ENCODE data around the gene CCNE1.
A peak's percentile ranks its signal among the peaks of the same experiment; 100 is the strongest.
"Not testable (repeated sequence)": the region's sequence is repeated elsewhere in the genome, so short reads cannot be mapped to it uniquely, and the experiment has no call there.

Gene CCNE1

GRCh38 chr19:29819300-29819699 is 7.5 kb downstream of the CCNE1 start:
- DNase-seq: no peak

- no peak for DNase-seq
Measured at GRCh38 chr19:29819986-29820385, 8.2 kb downstream of the CCNE1 start.

DNA sequence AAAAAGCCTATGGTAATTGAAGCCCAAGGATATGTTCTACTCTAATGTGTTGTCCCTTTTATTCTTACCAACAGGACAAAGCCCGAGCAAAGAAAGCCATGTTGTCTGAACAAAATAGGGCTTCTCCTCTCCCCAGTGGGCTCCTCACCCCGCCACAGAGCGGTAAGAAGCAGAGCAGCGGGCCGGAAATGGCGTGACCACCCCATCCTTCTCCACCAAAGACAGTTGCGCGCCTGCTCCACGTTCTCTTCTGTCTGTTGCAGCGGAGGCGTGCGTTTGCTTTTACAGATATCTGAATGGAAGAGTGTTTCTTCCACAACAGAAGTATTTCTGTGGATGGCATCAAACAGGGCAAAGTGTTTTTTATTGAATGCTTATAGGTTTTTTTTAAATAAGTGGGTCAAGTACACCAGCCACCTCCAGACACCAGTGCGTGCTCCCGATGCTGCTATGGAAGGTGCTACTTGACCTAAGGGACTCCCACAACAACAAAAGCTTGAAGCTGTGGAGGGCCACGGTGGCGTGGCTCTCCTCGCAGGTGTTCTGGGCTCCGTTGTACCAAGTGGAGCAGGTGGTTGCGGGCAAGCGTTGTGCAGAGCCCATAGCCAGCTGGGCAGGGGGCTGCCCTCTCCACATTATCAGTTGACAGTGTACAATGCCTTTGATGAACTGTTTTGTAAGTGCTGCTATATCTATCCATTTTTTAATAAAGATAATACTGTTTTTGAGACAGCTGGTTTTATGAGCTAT is 12.0 kb downstream of the CCNE1 start:
- DNase-seq: no peak

- not testable (repeated sequence) for DNase-seq
Measured at GRCh38 chr19:29825263-29825662, 13.5 kb downstream of the CCNE1 start.

- peak; percentile 77 for DNase-seq
Measured at GRCh38 chr19:29831041-29831548, 19.3 kb downstream of the CCNE1 start.

DNA sequence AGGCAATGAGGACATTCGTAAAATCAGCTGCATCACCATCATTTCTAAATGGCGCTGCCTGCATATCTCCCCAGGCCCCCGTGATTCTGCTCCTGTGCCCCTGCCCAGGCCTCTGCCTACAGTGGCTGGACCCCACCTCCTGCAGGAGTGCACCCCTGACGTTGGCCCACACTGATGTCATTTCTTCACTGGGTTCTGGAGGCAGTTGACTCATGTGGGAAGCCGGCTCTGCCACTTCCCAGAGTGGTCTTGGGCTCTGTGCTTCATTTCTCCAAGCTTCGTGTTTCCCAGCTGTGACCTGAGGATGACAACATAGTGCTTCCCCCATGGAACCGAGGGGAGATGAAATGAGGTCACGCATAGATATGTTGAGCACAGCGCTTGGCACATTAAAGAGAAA is 19.9 kb downstream of the CCNE1 start:
- no peak for DNase-seq

- no peak for DNase-seq
Measured at GRCh38 chr19:29832801-29833200, 21.0 kb downstream of the CCNE1 start.

GRCh38 chr19:29833614-29834261 is 21.9 kb downstream of the CCNE1 start:
- DNase-seq: no peak

GRCh38 chr19:29834991-29835846 is 23.4 kb downstream of the CCNE1 start:
- no peak for DNase-seq

GRCh38 chr19:29836409-29836825 is 24.6 kb downstream of the CCNE1 start:
- DNase-seq: peak; percentile 66

GRCh38 chr19:29837448-29837981 is 25.7 kb downstream of the CCNE1 start:
- DNase-seq: peak; percentile 60

DNA sequence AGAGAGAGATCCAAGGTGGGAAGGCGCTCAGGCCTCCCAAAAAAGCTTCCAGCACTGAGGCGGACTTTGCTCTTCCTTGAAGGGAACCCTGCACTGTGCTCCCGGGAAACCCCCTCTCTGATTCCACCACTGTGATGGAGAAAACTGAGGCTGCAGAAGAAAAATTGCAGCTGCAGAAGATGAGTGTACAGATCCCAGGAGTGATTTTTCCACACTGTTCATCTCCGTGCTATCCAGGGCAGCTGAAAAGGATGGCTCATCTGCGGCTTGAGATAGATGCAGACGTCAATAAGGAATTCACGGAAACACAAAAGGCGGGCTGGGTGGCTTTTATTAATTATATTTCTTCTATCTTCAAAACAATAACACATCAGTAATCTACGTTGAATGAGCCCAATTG is 26.2 kb downstream of the CCNE1 start:
- no peak for DNase-seq

DNA sequence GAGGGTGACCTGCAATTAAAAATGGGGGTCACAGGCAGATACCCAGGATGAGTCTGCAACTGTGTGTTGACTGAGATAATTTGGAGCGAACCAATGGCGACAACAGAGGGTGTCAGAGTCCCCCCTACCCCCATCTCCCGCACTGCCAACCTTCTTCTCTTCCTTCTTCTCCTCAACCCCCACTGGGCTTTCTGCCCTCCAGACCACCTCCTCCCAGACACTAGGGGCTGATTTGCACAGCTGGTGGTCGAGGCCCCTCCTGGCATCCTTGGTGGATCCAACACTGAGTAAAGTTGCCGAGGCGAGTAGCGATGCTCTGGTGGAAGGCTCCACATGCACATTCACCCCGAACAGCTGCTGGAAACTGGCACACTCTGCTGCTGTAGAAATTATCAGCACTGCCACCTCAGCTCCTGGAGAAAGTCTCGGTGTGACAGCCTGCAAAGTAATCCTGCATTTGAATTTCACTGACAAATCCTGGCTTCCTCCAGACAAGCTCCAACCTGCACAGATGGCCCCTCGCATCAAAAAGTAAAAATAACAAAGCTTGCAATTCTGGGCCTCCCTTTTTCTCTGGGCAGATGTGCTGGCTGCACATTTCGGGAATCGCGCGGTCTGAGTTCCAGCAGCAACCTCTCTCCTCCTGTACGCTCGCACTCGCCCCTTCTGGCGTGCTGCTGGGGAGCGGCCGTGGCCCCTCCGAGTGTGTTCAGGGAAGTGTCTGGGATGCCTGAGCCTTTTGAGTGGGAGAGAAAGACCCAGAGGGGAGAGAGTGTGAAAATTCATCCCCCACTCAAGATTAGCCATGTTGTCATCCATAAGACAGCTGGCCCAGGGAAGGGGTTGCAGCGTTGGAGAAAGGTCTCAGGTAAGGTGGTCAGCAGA is 28.5 kb downstream of the CCNE1 start:
- no peak for DNase-seq

DNA sequence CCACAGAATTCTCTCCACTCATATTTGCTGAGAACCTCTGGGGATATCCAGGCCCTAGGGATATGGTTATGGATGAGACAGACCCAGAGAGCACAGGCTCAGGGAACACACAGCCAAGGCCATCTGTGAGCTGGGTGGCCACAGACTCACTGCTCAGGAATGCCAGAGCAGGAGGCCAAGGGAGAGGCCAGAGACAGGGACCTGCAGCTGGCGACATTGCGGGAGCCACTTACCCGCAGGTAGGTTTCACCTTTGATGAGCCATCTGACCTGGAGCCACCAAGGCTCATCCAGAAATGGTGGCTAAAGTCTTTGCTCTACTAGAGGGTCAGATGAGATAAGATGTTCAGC is 29.4 kb downstream of the CCNE1 start:
- DNase-seq: no peak

DNA sequence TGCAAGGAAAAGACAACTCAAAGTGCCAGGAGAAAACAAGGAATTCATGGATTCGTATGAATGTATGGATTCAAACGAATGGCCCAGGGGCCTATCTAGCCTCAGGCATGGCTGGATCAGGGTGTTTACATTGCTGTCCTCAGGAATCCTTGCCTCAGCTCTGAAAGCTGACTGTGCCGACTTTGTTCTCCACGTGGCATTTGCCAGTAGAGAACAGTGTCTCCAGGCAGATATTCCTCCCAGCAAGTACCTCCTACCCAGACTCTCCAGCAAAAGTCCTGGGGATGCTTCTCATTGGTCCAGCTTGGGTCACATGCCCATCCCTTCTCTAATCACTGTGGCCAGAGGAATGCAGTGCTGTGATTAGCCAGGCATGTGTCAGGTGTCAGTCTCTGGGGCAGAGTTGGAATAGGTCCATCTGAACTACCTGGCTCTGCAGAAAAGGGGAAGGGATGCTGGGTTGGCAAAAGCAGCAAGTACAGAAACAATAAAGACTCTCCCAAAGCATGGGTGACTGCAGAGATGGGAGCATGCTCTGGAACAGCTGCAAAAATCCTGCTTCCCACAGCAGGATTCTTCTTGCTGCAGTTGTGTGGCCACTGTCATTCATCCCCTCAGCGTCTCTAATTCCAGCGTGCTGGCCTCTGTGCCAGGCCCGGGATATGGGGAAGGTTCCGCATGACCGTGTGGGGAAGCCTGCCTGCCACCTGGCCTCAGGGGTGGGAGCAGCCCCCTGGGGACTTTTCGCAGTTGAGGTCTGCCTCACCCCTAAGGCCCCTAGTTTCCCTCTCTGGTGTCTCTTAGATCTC is 30.0 kb downstream of the CCNE1 start:
- no peak for DNase-seq

GRCh38 chr19:29842471-29843179 is 30.8 kb downstream of the CCNE1 start:
- DNase-seq: no peak

- no peak for DNase-seq
Measured at GRCh38 chr19:29843180-29844051, 31.6 kb downstream of the CCNE1 start.

DNA sequence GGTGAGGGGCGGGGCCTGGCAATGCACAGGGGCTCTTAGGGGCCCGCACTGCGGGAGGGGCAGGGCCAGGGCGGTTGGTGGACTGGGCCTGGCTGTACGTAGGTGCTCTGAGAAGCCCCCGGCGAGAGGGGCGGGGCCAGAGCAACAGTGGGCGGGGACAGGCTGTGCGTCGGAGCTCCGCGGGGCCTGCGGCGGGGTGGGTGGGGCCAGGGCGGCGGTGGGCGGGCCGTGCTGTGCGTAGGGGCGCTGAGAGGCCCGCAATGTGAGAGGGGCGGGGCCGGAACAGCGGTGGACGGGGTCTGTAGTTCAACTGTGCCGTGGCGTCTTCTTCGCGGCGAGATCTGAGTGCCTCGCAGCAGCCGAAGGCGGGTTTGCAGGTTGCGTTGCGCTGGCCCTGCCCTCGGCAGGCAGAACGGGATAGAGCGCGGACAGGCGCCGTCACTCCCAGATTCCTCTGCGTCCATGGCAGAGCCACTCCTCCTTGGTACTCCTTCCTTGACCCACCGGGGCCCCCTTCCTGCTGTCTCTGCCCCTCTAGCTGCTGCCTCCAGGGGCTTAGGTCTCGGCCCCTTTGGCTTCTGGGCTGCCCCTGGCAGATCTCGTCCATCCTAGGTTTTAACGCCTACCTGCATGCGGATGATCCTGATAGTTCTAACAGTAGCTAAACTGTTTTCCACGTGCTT is 33.2 kb downstream of the CCNE1 start:
- DNase-seq: peak; percentile 95

GRCh38 chr19:29845574-29846176 is 33.9 kb downstream of the CCNE1 start:
- DNase-seq: peak; percentile 31

Data from stimulated activated CD4-positive, alpha-beta T cell treated with anti-CD3 and anti-CD28 coated beads, Interleukin-1b, Interleukin-23, amount 100 ng/mL, for 48 hours (primary cell).